ENCODE results near the gene NFILZ.

The NFILZ gene

GRCh38 chr19:8673276-8673891, 43.0 kb downstream of the NFILZ start:
- TF ChIP-seq TAF1 (IDR thresholded peaks at IDR 0.05; ENCODE audit: borderline replicate concordance, insufficient read depth, low read length): no peak
- no peak for TF ChIP-seq SIN3A (IDR thresholded peaks at IDR 0.05; ENCODE audit: borderline replicate concordance, insufficient read depth, low read length)
- TF ChIP-seq FOXP2 (optimal IDR thresholded peaks at IDR 0.05; ENCODE audit: borderline replicate concordance, extremely low read depth, extremely low read length, insufficient read depth): no peak
- no peak for TF ChIP-seq REST (IDR thresholded peaks at IDR 0.05; ENCODE audit: insufficient read depth in 1 of 2, low read depth in 2 of 2, low read length in 2 of 2)
- no peak for TF ChIP-seq POLR2AphosphoS5 (IDR thresholded peaks at IDR 0.05; ENCODE audit: low read depth, low read length)

DNA sequence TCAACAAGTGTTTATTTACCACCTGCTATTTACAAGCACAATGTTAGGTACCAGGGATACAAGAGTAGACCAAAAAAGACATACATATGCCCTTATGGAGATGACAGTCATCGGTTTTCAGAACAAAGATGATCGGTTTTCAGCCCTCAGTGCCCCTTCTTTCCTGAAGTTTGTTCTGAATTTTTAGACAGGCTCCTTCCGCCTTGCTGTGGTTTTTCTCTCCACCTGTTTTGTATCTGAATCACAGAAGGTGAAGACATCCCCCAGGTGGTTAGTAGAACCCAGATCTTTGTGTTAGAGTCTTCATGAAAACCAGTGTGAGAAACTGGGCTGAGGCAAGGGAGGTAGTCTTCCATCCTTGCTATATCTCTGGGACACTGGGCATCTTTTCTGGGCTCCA, 44.6 kb downstream of the NFILZ start:
- TF ChIP-seq POLR2AphosphoS5 (IDR thresholded peaks at IDR 0.05; ENCODE audit: low read depth, low read length) (no peak), FOXP2 (optimal IDR thresholded peaks at IDR 0.05; ENCODE audit: borderline replicate concordance, extremely low read depth, extremely low read length, insufficient read depth) (no peak), REST (IDR thresholded peaks at IDR 0.05; ENCODE audit: insufficient read depth in 1 of 2, low read depth in 2 of 2, low read length in 2 of 2) (no peak), SIN3A (IDR thresholded peaks at IDR 0.05; ENCODE audit: borderline replicate concordance, insufficient read depth, low read length) (no peak), TAF1 (IDR thresholded peaks at IDR 0.05; ENCODE audit: borderline replicate concordance, insufficient read depth, low read length) (no peak)

GRCh38 chr19:8678244-8678807, 47.9 kb downstream of the NFILZ start:
- TF ChIP-seq POLR2AphosphoS5 (IDR thresholded peaks at IDR 0.05; ENCODE audit: low read depth, low read length): no peak
- TF ChIP-seq SIN3A (IDR thresholded peaks at IDR 0.05; ENCODE audit: borderline replicate concordance, insufficient read depth, low read length): no peak
- no peak for TF ChIP-seq TAF1 (IDR thresholded peaks at IDR 0.05; ENCODE audit: borderline replicate concordance, insufficient read depth, low read length)
- no peak for TF ChIP-seq FOXP2 (optimal IDR thresholded peaks at IDR 0.05; ENCODE audit: borderline replicate concordance, extremely low read depth, extremely low read length, insufficient read depth)
- TF ChIP-seq REST (IDR thresholded peaks at IDR 0.05; ENCODE audit: insufficient read depth in 1 of 2, low read depth in 2 of 2, low read length in 2 of 2): no peak
